HG03045 (cell line): ENCODE measurements around the gene ELF1.
"Not testable (repeated sequence)": the region's sequence is repeated elsewhere in the genome, so short reads cannot be mapped to it uniquely, and the experiment has no call there.

Experiments
- ATAC-seq: cut with Tn5 transposase; IDR thresholded peaks from one replicate; pipeline ENCODE4 v1.9.1; 2021; ENCODE audit warnings: mild to moderate bottlenecking, moderate library complexity; ENCODE audit not compliant: unreplicated experiment

ELF1 gene

GRCh38 chr13:41042419-41042818 is 23.3 kb upstream of the ELF1 start:
- not testable (repeated sequence) for ATAC-seq

GRCh38 chr13:41040584-41041334 is 21.6 kb upstream of the ELF1 start:
- no peak for ATAC-seq

GRCh38 chr13:41039746-41040145 is 20.6 kb upstream of the ELF1 start:
- ATAC-seq = no peak

DNA sequence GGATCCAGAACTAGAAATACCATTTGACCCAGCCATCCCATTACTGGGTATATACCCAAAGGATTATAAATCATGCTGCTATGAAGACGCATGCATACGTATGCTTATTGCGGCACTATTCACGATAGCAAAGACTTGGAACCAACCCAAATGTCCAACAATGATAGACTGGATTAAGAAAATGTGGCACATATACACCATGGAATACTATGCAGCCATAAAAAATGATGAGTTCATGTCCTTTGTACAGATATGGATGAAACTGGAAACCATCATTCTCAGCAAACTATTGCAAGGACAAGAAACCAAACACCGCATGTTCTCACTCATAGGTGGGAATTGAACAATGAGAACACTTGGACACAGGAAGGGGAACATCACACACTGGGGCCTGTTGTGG is 17.4 kb upstream of the ELF1 start:
- not testable (repeated sequence) for ATAC-seq

GRCh38 chr13:41034881-41035280 is 15.8 kb upstream of the ELF1 start:
- no peak for ATAC-seq

- no peak for ATAC-seq
These were observed 15.3 kb upstream of the ELF1 start for GRCh38 chr13:41034382-41034781.

DNA sequence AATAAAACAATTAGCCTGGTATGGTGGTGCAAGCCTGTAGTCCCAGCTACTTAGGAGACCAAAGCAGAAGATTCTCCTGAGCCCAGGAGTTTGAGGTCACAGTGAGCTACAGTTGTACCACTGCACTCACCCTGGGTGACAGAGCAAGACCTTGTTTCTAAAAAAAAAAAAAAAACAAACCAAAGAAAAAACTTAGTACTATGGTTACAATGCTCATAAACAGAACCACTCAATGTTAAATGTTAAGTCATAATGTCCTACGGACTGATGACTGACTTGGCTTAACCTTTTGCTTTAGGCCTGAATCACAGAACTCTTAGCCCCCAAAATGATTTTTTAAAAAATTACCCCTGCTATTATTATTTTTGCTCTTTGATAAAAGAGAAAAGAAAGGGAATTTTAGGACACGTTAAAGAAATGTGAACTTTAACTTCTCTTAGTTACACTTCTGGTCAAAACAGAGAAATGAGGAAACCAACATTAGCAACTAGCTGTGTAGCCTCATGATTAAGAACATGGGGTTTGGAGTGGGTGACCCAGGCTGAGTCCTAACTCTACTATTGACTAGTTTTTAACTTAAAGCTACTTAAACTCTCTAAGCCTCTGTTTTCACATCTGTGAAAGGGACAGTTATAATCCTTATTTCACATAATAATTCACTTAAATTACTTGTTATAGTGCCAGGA is 13.7 kb upstream of the ELF1 start:
- no peak for ATAC-seq

DNA sequence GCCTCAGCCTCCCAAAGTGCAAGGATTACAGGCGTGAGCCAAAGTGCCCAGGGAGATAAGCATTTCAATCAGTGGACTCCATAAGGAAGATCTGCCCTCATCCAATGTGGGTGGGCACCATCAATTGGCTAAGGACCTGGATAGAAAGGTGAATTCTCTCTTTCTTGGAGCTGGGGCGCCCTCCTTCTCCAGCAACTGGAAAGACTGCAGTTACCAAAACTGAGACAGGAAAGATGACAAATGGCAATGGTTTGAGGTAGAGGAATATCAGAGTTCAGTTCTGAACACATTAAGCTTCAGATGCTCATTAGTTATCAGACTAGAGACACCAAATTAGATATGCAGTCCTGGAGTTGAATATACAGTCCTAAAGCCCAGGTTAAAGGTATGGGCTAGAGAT is 10.5 kb upstream of the ELF1 start:
- no peak for ATAC-seq

DNA sequence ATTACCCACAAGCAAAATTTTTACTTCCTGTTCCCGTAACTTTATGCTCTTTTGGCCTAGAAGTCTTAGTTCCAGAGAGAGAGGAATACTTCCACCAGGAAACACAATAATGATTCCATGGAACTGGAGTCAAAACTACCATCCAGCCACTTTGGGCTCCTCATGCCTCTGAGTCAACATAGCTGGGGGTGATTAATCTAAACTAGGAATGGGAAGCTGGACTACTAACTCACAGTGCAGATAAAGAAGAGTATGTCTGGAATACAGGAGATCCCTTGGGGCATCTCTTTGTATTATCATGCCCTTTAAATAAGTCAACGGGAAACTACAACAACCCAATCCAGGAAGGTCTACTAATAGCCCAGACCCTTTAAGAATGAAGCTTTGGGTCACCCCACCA is 8.9 kb upstream of the ELF1 start:
- no peak for ATAC-seq

DNA sequence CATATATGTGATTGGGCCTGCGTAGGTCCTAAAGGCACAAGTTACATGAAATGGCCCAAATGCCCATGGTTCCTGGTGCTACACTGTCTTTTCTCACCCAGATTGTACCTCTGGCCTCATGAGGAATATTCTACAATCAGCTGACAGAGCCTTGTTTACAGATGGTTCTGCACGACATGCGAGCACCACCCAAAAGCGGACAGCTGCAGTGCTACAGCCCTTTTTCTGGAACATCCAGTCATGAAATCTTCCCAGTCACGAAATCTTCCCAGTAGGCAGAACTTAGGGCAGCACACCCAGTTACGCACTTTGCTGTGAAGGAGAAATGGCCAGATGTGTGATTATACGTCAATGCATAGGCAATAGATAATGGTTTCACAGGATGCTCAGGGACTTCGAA is 7.7 kb upstream of the ELF1 start:
- ATAC-seq = no peak

DNA sequence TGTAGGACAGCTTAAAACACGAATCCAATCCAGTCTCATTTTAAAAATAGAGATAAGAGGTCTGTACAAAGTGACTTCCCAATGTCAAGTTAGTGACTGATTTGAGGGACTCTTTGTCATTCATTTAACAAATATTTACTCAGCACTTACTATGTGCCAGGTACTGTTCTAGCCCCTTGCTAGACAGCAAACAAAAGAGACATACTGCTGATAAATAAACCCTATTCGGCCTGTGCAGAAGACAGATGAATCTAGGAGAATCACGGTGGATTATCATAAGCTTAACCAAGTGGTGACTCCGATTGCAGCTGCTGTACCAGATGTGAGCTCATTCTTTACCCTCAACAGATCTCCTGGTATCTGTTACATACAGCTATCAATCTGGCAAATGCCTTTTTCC is 6.4 kb upstream of the ELF1 start:
- no peak for ATAC-seq

DNA sequence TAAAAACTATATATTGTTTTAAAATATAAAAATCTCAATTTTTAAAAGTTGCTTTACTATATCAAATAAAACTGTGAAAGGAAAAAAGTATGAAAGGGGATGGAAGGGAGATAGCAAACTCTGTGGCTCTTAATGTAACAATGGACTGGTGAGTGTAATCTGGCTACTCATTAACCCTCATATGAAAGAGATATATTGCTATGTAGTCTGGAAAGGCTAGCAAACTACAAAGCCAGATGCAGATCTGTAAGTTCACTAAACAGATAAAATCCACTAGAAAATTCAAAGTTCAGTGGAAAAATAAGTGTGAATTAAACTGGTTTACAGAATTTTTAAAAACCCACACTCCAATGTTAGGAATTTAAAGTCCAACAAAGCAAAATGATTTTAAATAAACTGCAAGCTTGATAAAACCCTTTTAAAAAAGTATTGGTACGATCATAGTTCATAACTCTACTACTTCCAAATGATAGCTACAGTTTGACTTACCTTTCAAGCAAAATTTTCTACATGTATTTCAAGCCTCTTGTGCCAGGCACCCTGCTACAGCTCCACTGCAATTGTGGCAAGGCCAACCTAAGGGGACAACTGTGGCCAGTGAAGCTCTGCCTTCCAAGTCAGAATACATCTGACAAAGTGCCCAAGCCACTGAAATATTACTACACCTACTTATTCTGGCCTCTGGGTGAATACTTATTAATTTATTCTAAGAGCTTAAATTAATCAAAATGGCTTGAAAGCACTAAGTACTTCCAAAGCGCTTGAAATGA is 647 bp upstream of the ELF1 start:
- no peak for ATAC-seq

DNA sequence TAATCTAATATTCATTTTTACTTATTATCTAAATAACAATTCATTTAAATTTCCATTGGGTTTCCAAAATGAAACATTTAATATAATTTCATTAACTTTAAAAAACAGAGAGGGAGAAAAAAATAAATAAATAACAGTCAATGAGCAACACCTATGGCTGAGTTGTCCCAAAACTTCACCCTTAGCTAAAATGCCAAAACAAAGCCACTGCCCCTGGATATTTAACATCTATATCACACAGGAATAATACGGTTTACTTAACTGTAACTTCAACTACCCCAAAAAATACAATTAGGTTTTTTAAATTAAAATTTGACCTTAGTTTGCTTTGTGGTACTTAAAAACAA is 541 bp downstream of the ELF1 start:
- no peak for ATAC-seq

DNA sequence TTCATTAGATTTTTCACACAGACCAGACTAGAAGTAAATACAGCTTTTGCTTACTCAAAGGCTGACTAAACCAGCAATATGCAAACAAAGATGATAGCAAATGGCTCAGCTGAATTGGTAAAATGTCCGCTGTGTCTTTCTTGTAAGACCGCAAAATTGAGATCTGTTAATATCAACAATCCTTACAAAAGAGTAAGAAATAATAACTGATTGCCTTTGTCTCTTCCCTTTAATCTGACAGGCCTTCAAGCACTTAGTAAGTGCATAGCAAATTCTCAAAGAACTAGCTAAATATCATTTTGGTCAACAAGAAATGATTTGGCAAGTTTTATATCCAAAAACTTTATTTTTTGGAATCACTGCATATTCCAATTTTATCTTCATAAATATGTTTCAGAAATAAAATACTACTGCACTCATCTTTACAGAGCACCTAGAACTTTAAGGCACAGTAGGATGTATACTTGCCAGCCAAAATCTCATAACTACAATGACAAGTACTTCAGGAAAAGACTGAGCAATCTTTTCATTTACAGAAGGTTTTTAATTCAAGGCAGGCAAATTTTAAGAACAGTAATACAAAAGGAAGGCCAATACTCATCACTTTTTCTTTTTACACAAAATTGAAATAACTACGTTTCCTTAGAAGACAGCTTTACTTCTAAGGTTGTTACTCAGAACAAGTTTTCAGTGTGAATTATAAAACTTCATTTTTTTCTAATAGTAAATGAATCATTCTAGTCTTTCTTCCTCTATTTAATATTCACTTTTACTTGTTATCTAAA is 1.1 kb downstream of the ELF1 start:
- no peak for ATAC-seq

GRCh38 chr13:41017159-41017558 is 2.0 kb downstream of the ELF1 start:
- no peak for ATAC-seq

DNA sequence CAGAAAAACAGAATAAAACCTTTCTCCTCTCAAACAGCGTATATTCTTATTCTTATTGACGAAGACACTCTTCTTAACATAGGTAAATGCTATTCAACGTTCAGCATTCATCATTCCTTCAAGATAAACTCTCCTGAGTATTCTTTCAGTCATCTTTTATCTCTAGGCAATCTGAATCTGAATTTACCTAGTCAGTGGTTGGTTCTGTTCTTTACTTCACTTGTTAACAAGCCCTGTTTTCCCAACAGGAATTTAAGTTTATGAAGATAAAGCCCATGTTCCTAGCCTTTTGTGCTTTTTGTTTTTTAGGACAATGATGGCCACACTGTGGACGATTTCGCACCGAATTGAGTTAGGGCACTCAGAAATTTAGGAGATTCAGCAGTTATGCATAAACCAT is 3.2 kb downstream of the ELF1 start:
- ATAC-seq = no peak

- ATAC-seq = no peak
These were observed 5.3 kb downstream of the ELF1 start for GRCh38 chr13:41013835-41014234.

DNA sequence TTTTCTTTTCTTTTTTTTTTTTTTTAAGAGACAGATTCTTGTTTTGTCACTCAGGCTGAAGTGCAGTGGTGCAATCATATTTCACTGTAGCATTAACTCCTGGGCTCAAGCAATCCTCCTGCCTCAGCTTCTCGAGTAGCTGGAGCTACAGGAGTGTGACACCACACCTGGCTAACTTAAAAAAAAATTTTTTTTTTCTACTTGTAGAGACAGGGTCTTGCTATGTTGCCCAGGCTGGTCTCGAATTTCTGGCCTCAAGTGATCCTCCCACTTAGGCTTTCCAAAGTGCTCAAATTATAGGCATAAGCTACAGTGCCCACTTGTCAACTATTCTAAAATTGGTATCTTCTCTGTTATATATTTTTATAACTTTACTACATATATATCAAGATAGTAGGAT is 6.6 kb downstream of the ELF1 start:
- no peak for ATAC-seq

GRCh38 chr13:41011382-41011956 is 7.6 kb downstream of the ELF1 start:
- no peak for ATAC-seq

DNA sequence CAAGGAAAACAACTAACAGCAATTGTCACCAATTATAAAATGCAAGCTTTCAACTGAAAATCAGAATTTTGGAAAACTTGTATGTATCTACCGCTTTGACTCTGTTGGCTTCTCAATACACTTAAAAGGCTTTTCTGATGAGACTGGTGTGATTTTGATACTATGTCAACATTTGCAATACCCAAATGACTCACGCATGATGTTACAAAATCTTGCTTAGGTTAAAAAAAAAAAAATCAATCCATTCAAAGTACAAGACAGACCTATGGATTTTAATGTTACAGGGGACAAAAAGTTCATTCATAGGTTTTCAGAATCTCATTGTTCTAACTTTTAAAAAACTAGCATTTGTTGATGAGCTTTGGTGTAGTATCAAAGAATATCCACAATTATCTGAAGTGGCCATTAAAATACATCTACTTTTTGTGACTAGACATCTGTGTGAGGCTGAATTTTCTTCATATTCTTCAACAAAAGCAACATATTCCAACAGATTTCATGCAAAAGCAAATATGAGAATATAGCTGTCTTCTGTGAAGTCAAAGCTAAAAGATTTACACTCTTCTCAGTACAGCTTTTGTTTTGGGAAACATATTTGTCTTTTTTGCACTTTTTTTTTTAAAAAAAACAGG is 10.7 kb downstream of the ELF1 start:
- no peak for ATAC-seq
